Endodermal cell (in vitro differentiated cells): Measurements from ENCODE around the gene CHRNE. TPM values are rescaled to one million over a fixed set of nuclear protein-coding genes. Genes with fewer than 3 reads are reported as not detected.

ENCODE experiments used
- DNase-seq: peaks from one replicate; pipeline ENCODE4 v3.0.0-alpha.2; 2017
- H3K27ac ChIP-seq: 2 replicates; pipeline ENCODE4 v1.5.1; 2013; ENCODE audit warnings: mild to moderate bottlenecking, low read depth, low read length, moderate library complexity
- H3K27me3 ChIP-seq: 2 replicates; pipeline ENCODE4 v1.6.1; 2013; ENCODE audit warnings: mild to moderate bottlenecking, low read length, moderate library complexity; ENCODE audit not compliant: insufficient read depth, control insufficient read depth, poor library complexity, severe bottlenecking
- H3K36me3 ChIP-seq: 2 replicates; pipeline ENCODE4 v1.7.0; 2013; ENCODE audit warnings: mild to moderate bottlenecking, low read length, moderate library complexity; ENCODE audit not compliant: control insufficient read depth, insufficient read depth
- H3K4me1 ChIP-seq: one replicate; pipeline ENCODE4 v1.7.0; 2013; ENCODE audit warnings: low read length; ENCODE audit not compliant: control insufficient read depth, insufficient read depth
- H3K4me3 ChIP-seq: 2 replicates; pipeline ENCODE4 v1.5.1; 2013; ENCODE audit warnings: mild to moderate bottlenecking, low read length, moderate library complexity
- H3K9ac ChIP-seq: 2 replicates; pipeline ENCODE4 v1.6.1; 2013; ENCODE audit warnings: mild to moderate bottlenecking, low read length, moderate library complexity; ENCODE audit not compliant: poor library complexity, severe bottlenecking; ENCODE audit errors: extremely low read depth
- H3K9me3 ChIP-seq: 2 replicates; pipeline ENCODE4 v1.6.1; 2013; ENCODE audit warnings: mild to moderate bottlenecking, low read length, moderate library complexity; ENCODE audit not compliant: control insufficient read depth
- H3K27ac Mint-ChIP-seq: 2 replicates; pipeline ENCODE4 v1.8.0; 2020; ENCODE audit warnings: mixed read lengths
- H3K27me3 Mint-ChIP-seq: 2 replicates; pipeline ENCODE4 v1.8.0; 2021; ENCODE audit warnings: mild to moderate bottlenecking, mixed read lengths; ENCODE audit not compliant: insufficient read depth
- H3K36me3 Mint-ChIP-seq: 2 replicates; pipeline ENCODE4 v1.8.0; 2020; ENCODE audit warnings: low read depth, mixed read lengths
- H3K4me1 Mint-ChIP-seq: 2 replicates; pipeline ENCODE4 v1.8.0; 2020; ENCODE audit warnings: mixed read lengths
- H3K4me3 Mint-ChIP-seq: 2 replicates; pipeline ENCODE4 v1.8.0; 2020; ENCODE audit warnings: mild to moderate bottlenecking, moderate library complexity, mixed read lengths
- H3K9me3 Mint-ChIP-seq: 2 replicates; pipeline ENCODE4 v1.8.0; 2020; ENCODE audit warnings: mild to moderate bottlenecking, mixed read lengths
- WGBS, 2 experiments: methylation state at CpG; one replicate each; pipeline versions ENCODE4 v1.1.5 to v1.1.7; 2013; ENCODE audit warnings: missing lambda C conversion rate in 2 of 2, mixed read lengths in 1 of 2; ENCODE audit not compliant: insufficient coverage in 1 of 2, insufficient read length in 1 of 2; 5-methylcytosine and 5-hydroxymethylcytosine counted together
- total RNA-seq, 2 donors: library from RNA; stranded (reverse); fragmentation: NEBNext Ultra II Directional in 1 of 2; extraction: Animal tissue kit (Norgen Biotek cat#: 25700) in 1 of 2; gene quantifications; 2 replicates in 1 of 2; 3 replicates in 1 of 2; pipeline ENCODE4 v1.2.1, GENCODE V29; 2021
- TF ChIP-seq, protein P1 (sequence below): fragments of 200-600 bp; sonication (generic); conservative IDR thresholded peaks from 2 replicates; pipeline ENCODE4 v1.5.0; 2021; ENCODE audit warnings: antibody characterized with exemption, mild to moderate bottlenecking

CHRNE gene
- total RNA-seq, 2 donors from 2014 or later = 0.71 to 1.2 TPM

DNA sequence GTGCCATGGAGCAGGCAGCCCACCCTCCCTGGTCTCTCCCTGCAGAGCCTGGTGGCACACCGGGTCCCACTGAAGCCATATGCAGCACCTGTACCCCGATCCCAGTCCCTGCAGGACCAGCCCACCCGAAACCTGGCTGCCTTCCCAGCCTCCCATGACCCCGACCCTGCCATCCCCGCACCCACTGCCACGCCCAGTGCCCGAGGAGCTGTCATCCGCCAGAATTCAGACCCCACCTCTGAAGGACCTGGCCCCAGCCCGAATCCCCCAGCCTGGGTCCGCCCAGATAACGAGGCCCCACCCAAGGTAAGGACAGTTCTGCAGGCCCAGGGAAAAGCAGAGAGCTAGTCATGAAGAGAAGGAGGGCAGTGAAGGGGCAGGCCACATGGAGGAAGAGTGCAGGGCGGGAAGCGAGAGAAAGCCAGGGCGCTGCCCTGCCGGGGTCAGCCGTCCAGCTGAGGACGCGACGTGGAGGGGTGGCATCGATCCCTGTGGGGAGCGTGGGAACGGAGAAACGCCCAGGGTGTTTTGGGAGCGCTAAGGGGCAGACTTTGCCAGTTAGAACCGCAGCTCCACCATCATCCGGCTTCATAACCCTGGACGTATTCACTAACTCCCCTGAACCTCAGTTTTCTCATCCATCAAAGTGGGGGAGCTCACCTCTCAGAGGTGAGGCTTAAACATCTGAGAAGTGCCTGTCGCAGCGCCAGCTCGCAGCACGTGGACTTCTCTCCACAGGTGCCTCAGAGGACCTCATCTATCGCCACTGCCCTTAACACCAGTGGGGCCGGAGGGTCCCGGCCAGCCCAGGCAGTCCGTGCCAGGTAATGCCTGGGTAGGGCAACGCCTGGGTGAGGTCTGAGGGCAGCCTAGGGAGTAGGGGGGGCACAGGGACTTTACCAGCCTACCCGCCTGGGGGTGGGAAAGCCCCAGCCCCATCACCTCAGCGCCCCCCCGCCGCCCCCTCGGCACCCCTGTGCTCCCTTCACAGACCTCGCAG is 11.2 kb downstream of the CHRNE start:
- 90 to 93% methylated on average over 29 to 42 of the region's 42 CpGs for WGBS, 2 experiments
- Histone ChIP-seq H3K4me1 (no peaks in the 10 kb centered on the region), H3K36me3 (peaks cover 43% of the 10 kb centered on the region), H3K4me3 (no peak overlapping the region), H3K9ac (no peak overlapping the region), H3K27me3 (no peaks in the 10 kb centered on the region), H3K9me3 (no peaks in the 10 kb centered on the region), H3K27ac (no peak overlapping the region)
- Mint-ChIP-seq H3K36me3 (peaks cover 37% of the 10 kb centered on the region), H3K4me3 (no peak overlapping the region), H3K27ac (no peak overlapping the region), H3K4me1 (no peaks in the 10 kb centered on the region), H3K27me3 (no peaks in the 10 kb centered on the region), H3K9me3 (no peaks in the 10 kb centered on the region)
- no peak for DNase-seq
- TF ChIP-seq, protein P1, sequence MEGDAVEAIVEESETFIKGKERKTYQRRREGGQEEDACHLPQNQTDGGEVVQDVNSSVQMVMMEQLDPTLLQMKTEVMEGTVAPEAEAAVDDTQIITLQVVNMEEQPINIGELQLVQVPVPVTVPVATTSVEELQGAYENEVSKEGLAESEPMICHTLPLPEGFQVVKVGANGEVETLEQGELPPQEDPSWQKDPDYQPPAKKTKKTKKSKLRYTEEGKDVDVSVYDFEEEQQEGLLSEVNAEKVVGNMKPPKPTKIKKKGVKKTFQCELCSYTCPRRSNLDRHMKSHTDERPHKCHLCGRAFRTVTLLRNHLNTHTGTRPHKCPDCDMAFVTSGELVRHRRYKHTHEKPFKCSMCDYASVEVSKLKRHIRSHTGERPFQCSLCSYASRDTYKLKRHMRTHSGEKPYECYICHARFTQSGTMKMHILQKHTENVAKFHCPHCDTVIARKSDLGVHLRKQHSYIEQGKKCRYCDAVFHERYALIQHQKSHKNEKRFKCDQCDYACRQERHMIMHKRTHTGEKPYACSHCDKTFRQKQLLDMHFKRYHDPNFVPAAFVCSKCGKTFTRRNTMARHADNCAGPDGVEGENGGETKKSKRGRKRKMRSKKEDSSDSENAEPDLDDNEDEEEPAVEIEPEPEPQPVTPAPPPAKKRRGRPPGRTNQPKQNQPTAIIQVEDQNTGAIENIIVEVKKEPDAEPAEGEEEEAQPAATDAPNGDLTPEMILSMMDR = no peak

DNA sequence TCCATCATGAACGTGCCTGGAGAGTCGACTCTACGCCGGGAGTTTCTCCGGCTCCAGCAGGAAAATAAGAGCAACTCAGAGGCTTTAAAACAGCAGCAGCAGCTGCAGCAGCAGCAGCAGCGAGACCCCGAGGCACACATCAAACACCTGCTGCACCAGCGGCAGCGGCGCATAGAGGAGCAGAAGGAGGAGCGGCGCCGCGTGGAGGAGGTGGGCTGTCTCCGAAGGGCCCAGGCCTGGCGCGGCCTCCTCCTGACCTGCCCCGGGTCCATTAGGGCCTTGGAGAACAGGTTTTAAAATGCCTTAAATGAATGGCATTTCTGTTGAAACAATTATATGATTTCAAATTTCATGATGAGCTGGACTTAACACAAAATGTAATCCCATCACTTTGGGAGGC is 15.3 kb downstream of the CHRNE start:
- no peaks in the 10 kb centered on the region for H3K4me1 Mint-ChIP-seq
- no peak overlapping the region for H3K9ac ChIP-seq
- H3K9me3 Mint-ChIP-seq = no peaks in the 10 kb centered on the region
- H3K4me3 Mint-ChIP-seq = no peak overlapping the region
- no peaks in the 10 kb centered on the region for H3K27me3 Mint-ChIP-seq
- peaks cover 49% of the 10 kb centered on the region for H3K36me3 Mint-ChIP-seq
- no peak overlapping the region for H3K4me3 ChIP-seq
- H3K4me1 ChIP-seq = no peaks in the 10 kb centered on the region
- DNase-seq = no peak
- H3K27me3 ChIP-seq = no peaks in the 10 kb centered on the region
- WGBS, 2 experiments = 93 to 95% methylated on average over 15 to 18 of the region's 18 CpGs
- peaks cover 28% of the 10 kb centered on the region for H3K36me3 ChIP-seq
- no peak overlapping the region for H3K27ac Mint-ChIP-seq
- TF ChIP-seq, protein P1 = no peak
- H3K27ac ChIP-seq = no peak overlapping the region
- H3K9me3 ChIP-seq = no peaks in the 10 kb centered on the region

DNA sequence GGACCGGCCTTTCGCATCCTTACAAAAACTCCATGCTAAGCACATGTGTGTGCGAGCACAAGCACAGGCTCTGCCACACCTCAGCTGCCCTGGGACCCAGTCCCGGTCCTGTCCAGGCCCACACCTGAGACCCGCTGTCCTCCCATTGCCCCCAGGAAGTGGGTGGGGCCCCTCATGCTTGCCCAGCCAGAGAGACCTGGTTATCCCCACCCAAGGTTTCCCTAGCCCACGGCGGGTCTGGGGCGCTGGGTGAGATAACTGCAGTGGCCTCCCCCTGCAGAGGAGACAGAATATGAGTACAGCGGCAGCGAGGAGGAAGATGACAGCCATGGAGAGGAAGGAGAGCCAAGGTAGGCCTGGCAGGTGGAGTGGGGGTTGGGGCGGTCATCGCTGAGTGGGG is 16.1 kb downstream of the CHRNE start:
- WGBS, 2 experiments = 94 to 100% methylated on average over 7 to 12 of the region's 12 CpGs
- H3K4me3 ChIP-seq = no peak overlapping the region

More for the DNA sequence above, 16.1 kb downstream of the CHRNE start:
- H3K9me3 Mint-ChIP-seq = no peaks in the 10 kb centered on the region
- Histone ChIP-seq H3K36me3 (peaks cover 26% of the 10 kb centered on the region), H3K27ac (no peak overlapping the region), H3K9ac (no peak overlapping the region), H3K27me3 (no peaks in the 10 kb centered on the region), H3K9me3 (no peaks in the 10 kb centered on the region), H3K4me1 (no peaks in the 10 kb centered on the region)
- H3K4me3 Mint-ChIP-seq = no peak overlapping the region
- H3K27ac Mint-ChIP-seq = no peak overlapping the region
- H3K4me1 Mint-ChIP-seq = no peaks in the 10 kb centered on the region
- DNase-seq = no peak
- H3K27me3 Mint-ChIP-seq = no peaks in the 10 kb centered on the region
- TF ChIP-seq, protein P1 = no peak
- H3K36me3 Mint-ChIP-seq = peaks cover 46% of the 10 kb centered on the region
